Endothelial cell of umbilical vein (primary cell): ENCODE results near the gene PCSK6. TPM values are rescaled to one million over a fixed set of nuclear protein-coding genes. Genes with fewer than 3 reads are reported as not detected.

Source experiments
- BruUV-seq: library from RNA; stranded (reverse); fragments of 400-500 nt; replicated peaks from 2 replicates; lab custom pipeline; 2021; lab: Mats Ljungman, UMichigan
- CTCF ChIA-PET: fragments of 300-600, 350-600 bp; sonication (Branson Sonifier 250); formaldehyde crosslinking; loops from one replicate; lab custom pipeline; 2021; ENCODE audit warnings: antibody characterized with exemption, inconsistent platforms; lab: Charles Lee
- POLR2A ChIA-PET: fragments of 300-600, 350-600 bp; sonication (Branson Sonifier 250); formaldehyde crosslinking; loops from one replicate; lab custom pipeline; 2021; ENCODE audit warnings: antibody characterized with exemption, inconsistent platforms; lab: Charles Lee
- DNase-seq: peaks from one replicate; pipeline ENCODE4 v3.0.0-alpha.2; 2011; ENCODE audit warnings: low read depth, low spot score
- FAIRE-seq: peaks from 2 replicates; lab custom pipeline; 2011; peaks lifted over from hg19 to GRCh38; lab: Jason Lieb, UNC
- H2AFZ ChIP-seq: 2 replicates; pipeline ENCODE4 v1.6.0; 2012; ENCODE audit warnings: low read depth, low read length, control low read depth, inconsistent platforms
- H3K27ac ChIP-seq: 2 replicates; pipeline ENCODE4 v1.5.1; 2011; ENCODE audit warnings: low read depth, mild to moderate bottlenecking, control low read depth, low read length, moderate library complexity; ENCODE audit not compliant: insufficient read depth
- H3K27me3 ChIP-seq, 2 experiments: 2 replicates each; pipeline versions ENCODE4 v1.6.0 to v1.6.1; 2011; ENCODE audit warnings: low read length in 2 of 2, mixed read lengths in 1 of 2; ENCODE audit not compliant: control insufficient read depth in 2 of 2, insufficient read depth in 2 of 2
- H3K36me3 ChIP-seq, 2 experiments: 2 replicates in 1 of 2; 3 replicates in 1 of 2; pipeline ENCODE4 v1.5.1; 2011; ENCODE audit warnings: low read length in 2 of 2, mild to moderate bottlenecking in 1 of 2, moderate library complexity in 1 of 2; ENCODE audit not compliant: control insufficient read depth in 2 of 2, insufficient read depth in 2 of 2; ENCODE audit errors: extremely low read depth in 1 of 2
- H3K4me1 ChIP-seq: 3 replicates; pipeline ENCODE4 v1.5.1; 2011; ENCODE audit warnings: mild to moderate bottlenecking, low read length; ENCODE audit not compliant: control insufficient read depth, insufficient read depth; ENCODE audit errors: extremely low read depth
- H3K4me2 ChIP-seq: 2 replicates; pipeline ENCODE4 v1.6.1; 2011; ENCODE audit warnings: low read length, control low read depth, mixed read lengths; ENCODE audit not compliant: insufficient read depth
- H3K4me3 ChIP-seq, 3 experiments: fragments of 200-600 bp in 1 of 3; sonication (generic), shearing (Covaris generic) in 1 of 3; replicated peaks in 1 of 3; 2 replicates each; pipeline ENCODE4 v1.5.1; 2011 to 2016; ENCODE audit warnings: control low read depth in 3 of 3, low read length in 3 of 3, mild to moderate bottlenecking in 2 of 3, inconsistent platforms in 1 of 3, low read depth in 1 of 3, moderate library complexity in 1 of 3; ENCODE audit not compliant: insufficient read depth in 1 of 3
- H3K79me2 ChIP-seq: 2 replicates; pipeline ENCODE4 v1.6.0; 2012; ENCODE audit warnings: low read length, inconsistent platforms; ENCODE audit not compliant: control insufficient read depth, insufficient read depth
- H3K9ac ChIP-seq: replicated peaks from 2 replicates; pipeline ENCODE3; 2011; ENCODE audit warnings: low read length, control low read depth; ENCODE audit not compliant: insufficient read depth; ENCODE audit errors: extremely low read depth
- H3K9me1 ChIP-seq: replicated peaks from 3 replicates; pipeline ENCODE4 v1.6.0; 2011; ENCODE audit warnings: mild to moderate bottlenecking, low read length; ENCODE audit not compliant: control insufficient read depth, insufficient read depth; ENCODE audit errors: extremely low read depth
- H3K9me3 ChIP-seq: replicated peaks from 2 replicates; pipeline ENCODE4 v1.5.1; 2012; ENCODE audit warnings: low read length, inconsistent platforms; ENCODE audit not compliant: control insufficient read depth, insufficient read depth
- H4K20me1 ChIP-seq: replicated peaks from 2 replicates; pipeline ENCODE3; 2011; ENCODE audit warnings: mild to moderate bottlenecking, low read length; ENCODE audit not compliant: control insufficient read depth, insufficient read depth; ENCODE audit errors: extremely low read depth
- EZH2 ChIP-seq: IDR thresholded peaks from 2 replicates; pipeline ENCODE4 v1.6.1; 2012; ENCODE audit warnings: borderline replicate concordance, low read depth, mild to moderate bottlenecking, moderate library complexity, low read length, inconsistent platforms; ENCODE audit not compliant: severe bottlenecking
- FOS ChIP-seq: IDR thresholded peaks from 2 replicates; pipeline ENCODE4 v1.6.1; 2011; ENCODE audit warnings: mild to moderate bottlenecking, low read length, moderate library complexity, borderline replicate concordance; ENCODE audit not compliant: insufficient read depth
- GATA2 ChIP-seq: IDR thresholded peaks from 2 replicates; pipeline ENCODE4 v1.7.0; 2011; ENCODE audit warnings: low read depth, mild to moderate bottlenecking, moderate library complexity, mixed read lengths, low read length; ENCODE audit not compliant: insufficient read length, insufficient read depth
- JUN ChIP-seq: IDR thresholded peaks from 2 replicates; pipeline ENCODE4 v1.6.1; 2011; ENCODE audit warnings: borderline replicate concordance, low read depth; ENCODE audit not compliant: insufficient read length, insufficient read depth
- MAX ChIP-seq: IDR thresholded peaks from 2 replicates; pipeline ENCODE4 v1.6.1; 2011; ENCODE audit not compliant: insufficient read depth, insufficient read length
- MYC ChIP-seq: IDR thresholded peaks from one replicate; pipeline ENCODE4 v1.6.1; 2011; ENCODE audit warnings: mild to moderate bottlenecking, low read depth, low read length
- POLR2A ChIP-seq: IDR thresholded peaks from 2 replicates; pipeline ENCODE4 v1.6.1; 2012; ENCODE audit warnings: low read depth, mild to moderate bottlenecking, control low read depth, low read length
- POLR2AphosphoS5 ChIP-seq: IDR thresholded peaks from 2 replicates; pipeline ENCODE4 v1.6.1; 2012; ENCODE audit warnings: low read depth, mild to moderate bottlenecking, control low read depth, low read length, moderate library complexity; ENCODE audit not compliant: insufficient read depth
- dilution Hi-C: fragments of 300-500 bp; cut with MboI; formaldehyde crosslinking; loops from one replicate; pipeline ENCODE4 v1.15.0; 2019; ENCODE audit warnings: low sequenced_read_pairs; ENCODE audit not compliant: extremely low pct_ligation_motif_present
- intact Hi-C: fragments of 100-400 bp; cut with micrococcal nuclease; formaldehyde crosslinking; loops from one replicate; pipeline ENCODE4 v1.10.0; 2022
- polyA plus RNA-seq, 4 experiments: library from polyadenylated mRNA; depleted of rRNA in 3 of 4; stranded (reverse) in 3 of 4; unstranded in 1 of 4; fragments of >200 nt; gene quantifications; 2 replicates each; pipeline versions ENCODE4 v1.2.1 to v1.2.3, GENCODE V29; 2011 to 2012; ENCODE audit warnings: missing spikeins in 1 of 4
- total RNA-seq: library from RNA; stranded (reverse); gene quantifications from 2 replicates; pipeline ENCODE4 v1.2.3, GENCODE V29; 2021
- TF ChIP-seq, protein P1 (sequence below), 2 donors: IDR thresholded peaks; 1 replicate in 1 of 2; 2 replicates in 1 of 2; pipeline ENCODE4 v1.5.1; 2011; ENCODE audit warnings: low read length in 2 of 2, mild to moderate bottlenecking in 2 of 2, moderate library complexity in 2 of 2, control low read depth in 1 of 2, inconsistent platforms in 1 of 2, low read depth in 1 of 2; ENCODE audit not compliant: insufficient read depth in 1 of 2; ENCODE audit errors: extremely low read depth in 1 of 2

The PCSK6 gene
- total and polyA plus RNA-seq, 2 donors (not counting 3 experiments of a cell fraction or from before 2014, with no cell fraction given): 0.18 to 0.69 TPM

DNA sequence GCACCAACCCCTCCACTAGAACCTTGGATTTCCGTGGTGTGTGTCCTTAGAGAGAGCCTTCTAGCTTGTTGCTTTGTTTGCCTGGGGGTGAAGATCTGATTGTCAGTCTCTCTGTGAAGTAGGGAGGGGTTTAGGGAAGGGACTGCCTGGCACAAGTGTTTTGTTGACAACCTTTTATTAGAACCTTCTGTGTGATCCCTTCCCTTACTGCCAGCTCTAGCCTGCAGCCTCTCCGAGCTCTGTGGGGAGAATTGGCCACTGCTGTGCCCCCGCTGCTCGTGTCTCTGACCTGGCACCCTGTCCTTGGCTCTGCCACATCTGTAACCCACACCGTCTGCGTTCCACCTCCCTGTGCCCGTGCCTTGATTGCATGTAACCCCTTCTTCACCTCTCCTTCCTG lies 30.9 kb upstream of the PCSK6 start:
- no peak for DNase-seq
- Histone ChIP-seq H3K36me3 (no peaks in the 10 kb centered on the region), H3K79me2 (no peaks in the 10 kb centered on the region), H3K9me1 (no peaks in the 10 kb centered on the region), H3K4me2 (no peak overlapping the region), H3K4me1 (no peaks in the 10 kb centered on the region), H3K4me3 (no peak overlapping the region), H3K9ac (no peak overlapping the region), H2AFZ (no peak overlapping the region), H3K9me3 (no peaks in the 10 kb centered on the region), H3K27me3 (peaks cover 0 to 2% of the 10 kb centered on the region in 2 experiments), H4K20me1 (no peaks in the 10 kb centered on the region), H3K27ac (no peak overlapping the region)
- ChIA-PET CTCF (no interaction called here), POLR2A (no interaction called here)
- dilution Hi-C loops: no loop called here
- no peak for TF ChIP-seq MYC
- TF ChIP-seq, protein P1, sequence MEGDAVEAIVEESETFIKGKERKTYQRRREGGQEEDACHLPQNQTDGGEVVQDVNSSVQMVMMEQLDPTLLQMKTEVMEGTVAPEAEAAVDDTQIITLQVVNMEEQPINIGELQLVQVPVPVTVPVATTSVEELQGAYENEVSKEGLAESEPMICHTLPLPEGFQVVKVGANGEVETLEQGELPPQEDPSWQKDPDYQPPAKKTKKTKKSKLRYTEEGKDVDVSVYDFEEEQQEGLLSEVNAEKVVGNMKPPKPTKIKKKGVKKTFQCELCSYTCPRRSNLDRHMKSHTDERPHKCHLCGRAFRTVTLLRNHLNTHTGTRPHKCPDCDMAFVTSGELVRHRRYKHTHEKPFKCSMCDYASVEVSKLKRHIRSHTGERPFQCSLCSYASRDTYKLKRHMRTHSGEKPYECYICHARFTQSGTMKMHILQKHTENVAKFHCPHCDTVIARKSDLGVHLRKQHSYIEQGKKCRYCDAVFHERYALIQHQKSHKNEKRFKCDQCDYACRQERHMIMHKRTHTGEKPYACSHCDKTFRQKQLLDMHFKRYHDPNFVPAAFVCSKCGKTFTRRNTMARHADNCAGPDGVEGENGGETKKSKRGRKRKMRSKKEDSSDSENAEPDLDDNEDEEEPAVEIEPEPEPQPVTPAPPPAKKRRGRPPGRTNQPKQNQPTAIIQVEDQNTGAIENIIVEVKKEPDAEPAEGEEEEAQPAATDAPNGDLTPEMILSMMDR (IDR thresholded peaks at IDR 0.05; ENCODE audit: extremely low read depth in 1 of 2, insufficient read depth in 1 of 2, low read depth in 1 of 2, low read length in 2 of 2): no peak
- no peak for TF ChIP-seq FOS
- no peak for TF ChIP-seq JUN
- no peak for TF ChIP-seq MAX
- no peak for TF ChIP-seq POLR2A
- no peak for TF ChIP-seq GATA2
- no peak for TF ChIP-seq EZH2
- TF ChIP-seq POLR2AphosphoS5: no peak
- intact Hi-C loops: no loop called here
- no TSS peak for BruUV-seq
- FAIRE-seq: no peak
